ENCODE results near the gene IFI6.
A peak's percentile ranks its signal among the peaks of the same experiment; 100 is the strongest.
"Not testable (repeated sequence)": the region's sequence is repeated elsewhere in the genome, so short reads cannot be mapped to it uniquely, and the experiment has no call there.

IFI6 gene

GRCh38 chr1:27650539-27651175 is 21.3 kb downstream of the IFI6 start:
- DNase-seq (ENCODE audit: low read depth, low spot score): no peak

- no peak for DNase-seq (ENCODE audit: low read depth, low spot score)
These were observed 21.8 kb downstream of the IFI6 start for GRCh38 chr1:27650171-27650538.

- no peak for DNase-seq (ENCODE audit: low read depth, low spot score)
These were observed 22.7 kb downstream of the IFI6 start for GRCh38 chr1:27649306-27649635.

- DNase-seq (ENCODE audit: low read depth, low spot score): no peak
These were observed 23.2 kb downstream of the IFI6 start for GRCh38 chr1:27648602-27649305.

GRCh38 chr1:27647328-27647727 is 24.7 kb downstream of the IFI6 start:
- no peak for DNase-seq (ENCODE audit: low read depth, low spot score)

GRCh38 chr1:27646676-27647075 is 25.3 kb downstream of the IFI6 start:
- DNase-seq (ENCODE audit: low read depth, low spot score): no peak

GRCh38 chr1:27645071-27645415 is 26.9 kb downstream of the IFI6 start:
- no peak for DNase-seq (ENCODE audit: low read depth, low spot score)

GRCh38 chr1:27644369-27645070 is 27.5 kb downstream of the IFI6 start:
- no peak for DNase-seq (ENCODE audit: low read depth, low spot score)

- DNase-seq (ENCODE audit: low read depth, low spot score): peak; percentile 50
These were observed 28.2 kb downstream of the IFI6 start for GRCh38 chr1:27643600-27644368.

GRCh38 chr1:27640514-27640913 is 31.5 kb downstream of the IFI6 start:
- DNase-seq (ENCODE audit: low read depth, low spot score): not testable (repeated sequence)

- DNase-seq (ENCODE audit: low read depth, low spot score): no peak
These were observed 33.2 kb downstream of the IFI6 start for GRCh38 chr1:27638805-27639204.

- DNase-seq (ENCODE audit: low read depth, low spot score): no peak
These were observed 33.8 kb downstream of the IFI6 start for GRCh38 chr1:27638047-27638734.

GRCh38 chr1:27635396-27636142 is 36.4 kb downstream of the IFI6 start:
- no peak for DNase-seq (ENCODE audit: low read depth, low spot score)

GRCh38 chr1:27634985-27635367 is 37.0 kb downstream of the IFI6 start, which contains the start of gene FGR:
TSS of gene FGR (minus strand) at chr1:27635185. CDS start at chr1:27623916, 11,269 bp downstream.
- no peak for DNase-seq (ENCODE audit: low read depth, low spot score)

- no peak for DNase-seq (ENCODE audit: low read depth, low spot score)
These were observed 37.6 kb downstream of the IFI6 start for GRCh38 chr1:27634177-27634984.

- DNase-seq (ENCODE audit: low read depth, low spot score): no peak
These were observed 38.3 kb downstream of the IFI6 start for GRCh38 chr1:27633640-27634176.

GRCh38 chr1:27633298-27633610 is 38.7 kb downstream of the IFI6 start:
- no peak for DNase-seq (ENCODE audit: low read depth, low spot score)

- DNase-seq (ENCODE audit: low read depth, low spot score): no peak
These were observed 39.4 kb downstream of the IFI6 start for GRCh38 chr1:27632387-27633297.

Measured in activated CD4-positive, CD25-positive, alpha-beta regulatory T cell treated with anti-CD3 and anti-CD28 coated beads, Interleukin-2, amount 50 U/mL, for 16 hours (primary cell).